Body of pancreas (tissue), 4 donors: Measurements from ENCODE around the gene STPG4.

Source experiments
- CTCF ChIP-seq, 7 experiments: fragments of 450-650 bp in 4 of 7; fragments of 200-600 bp in 3 of 7; sonication (generic) in 3 of 7; IDR thresholded peaks; one replicate each; pipeline ENCODE4 v1.5.1; 2016 to 2019; ENCODE audit warnings: antibody characterized with exemption in 7 of 7
- POLR2A ChIP-seq, 3 donors: fragments of 450-650 bp; IDR thresholded peaks; one replicate each; pipeline ENCODE4 v1.6.1; 2016; ENCODE audit warnings: antibody characterized with exemption in 3 of 3, mild to moderate bottlenecking in 2 of 3

GRCh38 chr2:47126783-47127182 lies 28.3 kb downstream of the STPG4 start:
- TF ChIP-seq CTCF (IDR thresholded peaks at IDR 0.05) (no peak), POLR2A (IDR thresholded peaks at IDR 0.05) (no peak)
